ENCODE measurements around the gene BSDC1. TPM values are rescaled to one million over a fixed set of nuclear protein-coding genes. Genes with fewer than 3 reads are reported as not detected.

Gene BSDC1
- polyA plus RNA-seq, 1 donor, result 61.7 TPM

Other genes starting within 250 kb of the BSDC1 start
- 50.7 TPM for gene TXLNA, start 214.8 kb downstream of the BSDC1 start, polyA plus RNA-seq (ENCODE audit: insufficient read length)
- 21.3 TPM for gene CCDC28B, start 193.8 kb downstream of the BSDC1 start, polyA plus RNA-seq (ENCODE audit: insufficient read length)
- 10.2 TPM for gene IQCC, start 188.8 kb downstream of the BSDC1 start, polyA plus RNA-seq (ENCODE audit: insufficient read length)
- gene DCDC2B, start 185.4 kb downstream of the BSDC1 start, polyA plus RNA-seq (ENCODE audit: insufficient read length), result 1.9 TPM
- 30.7 TPM for gene TMEM234, start 172.1 kb downstream of the BSDC1 start, polyA plus RNA-seq (ENCODE audit: insufficient read length)
- gene EIF3I, start 172.0 kb downstream of the BSDC1 start, polyA plus RNA-seq (ENCODE audit: insufficient read length), result 174 TPM
- gene FAM167B, start 147.2 kb downstream of the BSDC1 start, polyA plus RNA-seq (ENCODE audit: insufficient read length), result 5.8 TPM
- 5.2 TPM for gene LCK, start 143.2 kb downstream of the BSDC1 start, polyA plus RNA-seq (ENCODE audit: insufficient read length)
- gene HDAC1, start 102.4 kb downstream of the BSDC1 start, polyA plus RNA-seq (ENCODE audit: insufficient read length), result 216 TPM
- gene MARCKSL1, start 58.2 kb downstream of the BSDC1 start, polyA plus RNA-seq (ENCODE audit: insufficient read length), result 388 TPM
- gene FAM229A, start 32.0 kb downstream of the BSDC1 start, polyA plus RNA-seq (ENCODE audit: insufficient read length), result 7.8 TPM
- gene TSSK3, start 31.9 kb downstream of the BSDC1 start, polyA plus RNA-seq (ENCODE audit: insufficient read length), result 7.4 TPM
- gene ZBTB8B, start 70.6 kb upstream of the BSDC1 start, polyA plus RNA-seq (ENCODE audit: insufficient read length), result 2.3 TPM
- 21.9 TPM for gene ZBTB8A, start 145.0 kb upstream of the BSDC1 start, polyA plus RNA-seq (ENCODE audit: insufficient read length)

All from left kidney (tissue), 1 donor.